Heart left ventricle (tissue), 16 donors: ENCODE data around the gene NME5. TPM values are rescaled to one million over a fixed set of nuclear protein-coding genes. Genes with fewer than 3 reads are reported as not detected.

Experiments used
- ATAC-seq, 4 donors: fragments of 200-7000 bp; cut with Tn5 transposase; one replicate each; pipeline ENCODE4 v1.9.1; 2020 to 2022; ENCODE audit warnings: moderate library complexity in 4 of 4, mild to moderate bottlenecking in 3 of 4, moderate number of reproducible peaks in 1 of 4
- DNase-seq, 5 donors: peaks; one replicate each; pipeline ENCODE4 v3.0.0-alpha.2; 2020
- H3K27ac ChIP-seq, 12 donors: fragments of 200-600 bp; sonication (generic) in 4 of 12; one replicate each; pipeline versions ENCODE4 v1.5.0 to v1.8.0; 2016 to 2022; ENCODE audit warnings: mild to moderate bottlenecking in 2 of 12
- H3K27me3 ChIP-seq, 9 donors: fragments of 200-600 bp; sonication (generic) in 2 of 9; one replicate each; pipeline versions ENCODE4 v1.5.1 to v1.8.0; 2016 to 2022; ENCODE audit warnings: mild to moderate bottlenecking in 3 of 9
- H3K36me3 ChIP-seq, 9 donors: fragments of 200-600 bp; sonication (generic) in 2 of 9; one replicate each; pipeline versions ENCODE4 v1.5.0 to v1.8.0; 2018 to 2022; ENCODE audit warnings: mild to moderate bottlenecking in 2 of 9
- H3K4me1 ChIP-seq, 12 donors: fragments of 200-600 bp; sonication (generic) in 4 of 12; one replicate each; pipeline versions ENCODE4 v1.5.0 to v1.8.0; 2016 to 2022; ENCODE audit warnings: mild to moderate bottlenecking in 3 of 12
- H3K4me3 ChIP-seq, 12 donors: fragments of 200-600 bp; sonication (generic) in 4 of 12; one replicate each; pipeline versions ENCODE4 v1.5.0 to v1.8.0; 2017 to 2022; ENCODE audit warnings: mild to moderate bottlenecking in 9 of 12, moderate library complexity in 4 of 12
- H3K9me3 ChIP-seq, 12 donors: fragments of 200-600 bp; sonication (generic) in 4 of 12; one replicate each; pipeline versions ENCODE4 v1.5.0 to v1.8.0; 2016 to 2022; ENCODE audit warnings: mild to moderate bottlenecking in 1 of 12
- CTCF ChIP-seq, 12 donors: fragments of 200-600 bp; sonication (generic) in 4 of 12; IDR thresholded peaks; one replicate each; pipeline versions ENCODE4 v1.5.0 to v1.8.0; 2018 to 2022; ENCODE audit warnings: antibody characterized with exemption in 12 of 12, mild to moderate bottlenecking in 5 of 12
- POLR2A ChIP-seq, 2 donors: fragments of 450-650 bp; IDR thresholded peaks; one replicate each; pipeline ENCODE4 v1.6.1; 2017; ENCODE audit warnings: antibody characterized with exemption in 2 of 2, mild to moderate bottlenecking in 2 of 2, moderate library complexity in 2 of 2
- WGBS, 4 donors: extraction: QIAGEN DNeasy Blood & Tissue Kit in 2 of 4; methylation state at CpG; one replicate each; pipeline versions ENCODE4 v1.1.5 to v1.1.7; 2013 to 2018; 5-methylcytosine and 5-hydroxymethylcytosine counted together
- intact Hi-C, 10 donors: fragments of 100-400 bp; cut with DNase I; formaldehyde crosslinking; loops; one replicate each; pipeline versions ENCODE4 v1.11.1 to v1.14.2; 2022
- polyA plus RNA-seq, 2 donors: library from polyadenylated mRNA; stranded (reverse); fragments of 200-250 nt; gene quantifications; one replicate each; pipeline ENCODE4 v1.2.3, GENCODE V29; 2013
- total RNA-seq, 9 donors: library from RNA; depleted of rRNA in 2 of 9; stranded (reverse); fragments of >200 nt in 2 of 9; fragmentation: NEBNext Ultra II Directional in 3 of 9; extraction: Animal tissue kit (Norgen Biotek cat#: 25700) in 3 of 9; gene quantifications; one replicate each; pipeline versions ENCODE4 v1.1.0 to v1.2.4, GENCODE V29; 2016 to 2023
- donor health status: ischemic (EF 13 %, LVEDD 7.1; RV severe dilation, severe dysfunction).
- donor health status: healthy with polysubstance abuse.
- donor health status: DM: no; HTN: yes; CAD: no.
- donor health status: DM: no; HTN: no; CAD: no.
- donor health status: ischemic (EF 25% LVEDD 6.9; RV normal size, moderate dysfunction).
- donor health status: ischemic (EF 25% LVEDD 5.7; RV mildly dilated, moderate dysfunction).
- donor health status: healthy.
- donor health status: DM: yes; HTN: yes; CAD: no.
- donor health status: ischemic (EF 35%, LVEDD 5.7; RV mildly dilated, moderate dysfunction).
- donor health status: nonischemic (EF 11% LVEDD 7.7; RV severe dilation, severe dysfunction).
- donor health status: DM: yes; HTN: yes; CAD: no.
- donor health status: PGD.
- donor health status: ischemic (EF 29% LVEDD 5.4; RV normal size, mild dysfunction).
- donor health status: nonischemic (EF 23%, LVEDD 6.1; RV moderate dilation, normal function).

Gene NME5
- total and polyA plus RNA-seq, 11 donors, result 0.50 to 5.1 (median 3.4) TPM

- Histone ChIP-seq H3K4me1 (no peaks in the 10 kb centered on the region), H3K27ac (no peak overlapping the region), H3K27me3 (peaks cover 0 to 7% (median 0%) of the 10 kb centered on the region in 9 donors), H3K9me3 (no peaks in the 10 kb centered on the region), H3K36me3 (no peaks in the 10 kb centered on the region), H3K4me3 (no peak overlapping the region)
- intact Hi-C loops, result no loop called here
- TF ChIP-seq POLR2A (IDR thresholded peaks at IDR 0.05), result no peak
- TF ChIP-seq CTCF (IDR thresholded peaks at IDR 0.05), result no peak
- 75 to 81% (median 77%) methylated on average over 1 of the region's 1 CpG for WGBS, 4 donors
- DNase-seq (no peak), ATAC-seq (no peak)
Observed at GRCh38 chr5:138109463-138110265, 29.6 kb downstream of the NME5 start.

- no peak for TF ChIP-seq POLR2A (IDR thresholded peaks at IDR 0.05)
- TF ChIP-seq CTCF (IDR thresholded peaks at IDR 0.05), result no peak
- ATAC-seq (no peak), DNase-seq (no peak)
- H3K27ac ChIP-seq, result no peak overlapping the region
- H3K36me3 ChIP-seq, result no peaks in the 10 kb centered on the region
- no peak overlapping the region for H3K4me3 ChIP-seq
- no peaks in the 10 kb centered on the region for H3K9me3 ChIP-seq
- intact Hi-C loops, result no loop called here
- no peaks in the 10 kb centered on the region for H3K4me1 ChIP-seq
- WGBS, 4 donors, result 44 to 65% (median 55%) methylated on average over 1 of the region's 1 CpG
- H3K27me3 ChIP-seq, result peaks cover 0 to 7% (median 0%) of the 10 kb centered on the region in 9 donors
Observed at GRCh38 chr5:138107213-138107612, 32.0 kb downstream of the NME5 start.

- TF ChIP-seq POLR2A (IDR thresholded peaks at IDR 0.05) (no peak), CTCF (IDR thresholded peaks at IDR 0.05) (no peak)
- no peak for DNase-seq
- Histone ChIP-seq H3K36me3 (no peaks in the 10 kb centered on the region), H3K27ac (no peak overlapping the region), H3K27me3 (peaks cover 0 to 4% (median 0%) of the 10 kb centered on the region in 9 donors), H3K9me3 (no peaks in the 10 kb centered on the region), H3K4me1 (no peaks in the 10 kb centered on the region), H3K4me3 (no peak overlapping the region)
- WGBS, 4 donors, result 92 to 96% (median 94%) methylated on average over 6 of the region's 6 CpGs
- no peak for ATAC-seq
- intact Hi-C loops, result no loop called here
Observed at GRCh38 chr5:138105709-138106108, 33.5 kb downstream of the NME5 start.

- no peaks in the 10 kb centered on the region for H3K9me3 ChIP-seq
- H3K4me1 ChIP-seq, result no peaks in the 10 kb centered on the region
- H3K27ac ChIP-seq, result no peak overlapping the region
- TF ChIP-seq CTCF (IDR thresholded peaks at IDR 0.05) (no peak), POLR2A (IDR thresholded peaks at IDR 0.05) (no peak)
- intact Hi-C loops, result no loop called here
- H3K36me3 ChIP-seq, result no peaks in the 10 kb centered on the region
- DNase-seq, result no peak
- no peak for ATAC-seq
- peaks cover 0 to 12% (median 2%) of the 10 kb centered on the region in 9 donors for H3K27me3 ChIP-seq
- H3K4me3 ChIP-seq, result no peak overlapping the region
- 4 to 24% (median 16%) methylated on average over 3 of the region's 3 CpGs for WGBS, 4 donors
Observed at GRCh38 chr5:138103319-138103637, 36.0 kb downstream of the NME5 start.
